ENCODE measurements around the gene FOXO6. TPM values are rescaled to one million over a fixed set of nuclear protein-coding genes. Genes with fewer than 3 reads are reported as not detected.

Gene FOXO6
- total and polyA plus RNA-seq, 2 donors from 2014 or later: 0.47 to 1.0 TPM

DNA sequence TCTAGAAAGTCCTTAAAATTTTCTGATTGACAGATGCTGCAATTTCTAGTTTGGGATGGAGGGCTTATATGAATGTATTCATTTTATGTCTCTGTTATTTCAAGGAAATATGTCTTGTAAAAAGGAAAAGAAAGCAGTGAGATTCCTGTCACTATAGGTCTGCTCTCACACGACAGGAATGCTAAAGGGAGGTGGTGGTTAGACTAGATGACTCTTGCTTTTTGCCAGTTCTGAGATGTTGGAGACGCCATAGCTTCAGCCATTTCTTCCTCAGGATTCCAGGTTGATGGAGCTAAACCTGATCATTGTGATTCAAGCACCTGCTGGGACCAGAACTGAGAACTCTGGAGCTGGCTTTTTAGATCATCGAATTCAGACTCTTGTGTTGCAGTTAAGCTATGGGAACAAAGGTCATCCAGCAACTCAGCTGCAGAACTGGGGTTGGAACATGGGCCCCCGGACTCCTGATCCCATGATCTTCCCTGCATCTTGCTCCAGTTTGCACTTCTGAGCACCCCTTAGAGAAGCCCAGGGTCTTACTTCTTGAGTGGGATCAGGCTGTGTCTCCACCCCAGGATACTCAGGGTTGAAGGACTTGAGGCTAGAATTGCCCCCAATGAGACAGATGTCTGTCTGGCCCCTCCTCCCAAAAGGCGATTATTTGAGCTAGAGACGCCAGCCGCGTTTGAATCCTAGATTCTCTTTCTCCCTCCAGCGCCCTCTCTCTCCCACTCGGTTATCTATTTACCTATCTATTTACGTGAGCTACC lies 46.7 kb upstream of the FOXO6 start:
- no peaks in the 10 kb centered on the region for H3K36me3 ChIP-seq (ENCODE audit: control insufficient read depth in 2 of 3, insufficient read depth in 3 of 3, low read length in 3 of 3)
- H3K27ac ChIP-seq (ENCODE audit: low read depth in 2 of 2, low read length in 2 of 2): no peak overlapping the region
- intact Hi-C loops (cut with DNase I): no loop called here
- TF ChIP-seq, protein P1, sequence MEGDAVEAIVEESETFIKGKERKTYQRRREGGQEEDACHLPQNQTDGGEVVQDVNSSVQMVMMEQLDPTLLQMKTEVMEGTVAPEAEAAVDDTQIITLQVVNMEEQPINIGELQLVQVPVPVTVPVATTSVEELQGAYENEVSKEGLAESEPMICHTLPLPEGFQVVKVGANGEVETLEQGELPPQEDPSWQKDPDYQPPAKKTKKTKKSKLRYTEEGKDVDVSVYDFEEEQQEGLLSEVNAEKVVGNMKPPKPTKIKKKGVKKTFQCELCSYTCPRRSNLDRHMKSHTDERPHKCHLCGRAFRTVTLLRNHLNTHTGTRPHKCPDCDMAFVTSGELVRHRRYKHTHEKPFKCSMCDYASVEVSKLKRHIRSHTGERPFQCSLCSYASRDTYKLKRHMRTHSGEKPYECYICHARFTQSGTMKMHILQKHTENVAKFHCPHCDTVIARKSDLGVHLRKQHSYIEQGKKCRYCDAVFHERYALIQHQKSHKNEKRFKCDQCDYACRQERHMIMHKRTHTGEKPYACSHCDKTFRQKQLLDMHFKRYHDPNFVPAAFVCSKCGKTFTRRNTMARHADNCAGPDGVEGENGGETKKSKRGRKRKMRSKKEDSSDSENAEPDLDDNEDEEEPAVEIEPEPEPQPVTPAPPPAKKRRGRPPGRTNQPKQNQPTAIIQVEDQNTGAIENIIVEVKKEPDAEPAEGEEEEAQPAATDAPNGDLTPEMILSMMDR (IDR thresholded peaks at IDR 0.05; ENCODE audit: borderline replicate concordance, extremely low read depth, insufficient read depth): no peak
- no peak overlapping the region for H3K4me3 ChIP-seq (ENCODE audit: low read length in 3 of 3)
- H3K9ac ChIP-seq (ENCODE audit: low read length in 3 of 3): no peak overlapping the region
- FAIRE-seq (no peak), DNase-seq (no peak)
- no peaks in the 10 kb centered on the region for H3K4me1 ChIP-seq (ENCODE audit: control insufficient read depth in 2 of 3, insufficient read depth in 2 of 3, low read depth in 1 of 3, low read length in 3 of 3)
- no peaks in the 10 kb centered on the region for H3K9me3 ChIP-seq (ENCODE audit: control insufficient read depth in 2 of 3, insufficient read depth in 1 of 3, low read length in 3 of 3)
- no peaks in the 10 kb centered on the region for H3K27me3 ChIP-seq (ENCODE audit: control insufficient read depth, insufficient read depth, low read length)

DNA sequence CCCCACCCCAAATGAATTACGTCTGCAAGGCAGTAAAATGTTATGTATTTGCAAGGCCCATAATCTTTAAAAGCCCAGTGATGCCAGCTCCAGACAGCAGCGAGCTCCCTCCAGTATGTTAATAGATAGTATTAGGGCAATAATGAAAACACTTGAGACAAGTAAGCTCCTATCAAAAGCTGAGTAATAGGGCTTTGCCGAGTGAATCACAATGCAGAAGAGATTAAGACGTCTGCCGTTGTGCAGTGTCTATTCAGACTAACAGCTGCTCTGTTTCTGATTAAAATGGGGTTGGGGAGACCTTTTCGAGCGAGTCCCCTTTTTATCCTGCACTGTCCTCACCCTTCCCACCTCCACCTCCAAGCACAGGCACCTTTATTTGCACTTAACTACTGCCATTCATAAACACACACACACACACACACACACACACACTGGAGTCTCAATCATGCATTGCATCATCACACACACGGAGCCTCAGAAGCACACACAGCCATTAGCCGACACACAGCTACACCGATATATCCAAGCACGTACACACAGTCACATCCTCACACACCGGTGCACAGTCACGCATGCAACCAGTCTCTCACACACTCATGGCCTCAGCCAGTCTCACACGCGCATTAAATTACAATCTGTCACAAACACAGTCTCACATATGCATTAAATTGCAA lies 46.0 kb upstream of the FOXO6 start:
- no peak for DNase-seq
- Histone ChIP-seq H3K9me3 (ENCODE audit: control insufficient read depth in 2 of 3, insufficient read depth in 1 of 3, low read length in 3 of 3) (no peaks in the 10 kb centered on the region), H3K9ac (ENCODE audit: low read length in 3 of 3) (no peak overlapping the region), H3K27ac (ENCODE audit: low read depth in 2 of 2, low read length in 2 of 2) (no peak overlapping the region), H3K4me1 (ENCODE audit: control insufficient read depth in 2 of 3, insufficient read depth in 2 of 3, low read depth in 1 of 3, low read length in 3 of 3) (no peaks in the 10 kb centered on the region), H3K4me3 (ENCODE audit: low read length in 3 of 3) (no peak overlapping the region), H3K27me3 (ENCODE audit: control insufficient read depth, insufficient read depth, low read length) (no peaks in the 10 kb centered on the region), H3K36me3 (ENCODE audit: control insufficient read depth in 2 of 3, insufficient read depth in 3 of 3, low read length in 3 of 3) (no peaks in the 10 kb centered on the region)
- TF ChIP-seq, protein P1 (IDR thresholded peaks at IDR 0.05; ENCODE audit: borderline replicate concordance, extremely low read depth, insufficient read depth): no peak
- FAIRE-seq: no peak
- intact Hi-C loops (cut with DNase I): no loop called here

GRCh38 chr1:41315871-41316270 lies 45.4 kb upstream of the FOXO6 start:
- Histone ChIP-seq H3K4me3 (ENCODE audit: low read length in 3 of 3) (no peak overlapping the region), H3K4me1 (ENCODE audit: control insufficient read depth in 2 of 3, insufficient read depth in 2 of 3, low read depth in 1 of 3, low read length in 3 of 3) (no peaks in the 10 kb centered on the region), H3K9ac (ENCODE audit: low read length in 3 of 3) (no peak overlapping the region), H3K27me3 (ENCODE audit: control insufficient read depth, insufficient read depth, low read length) (no peaks in the 10 kb centered on the region), H3K9me3 (ENCODE audit: control insufficient read depth in 2 of 3, insufficient read depth in 1 of 3, low read length in 3 of 3) (no peaks in the 10 kb centered on the region), H3K36me3 (ENCODE audit: control insufficient read depth in 2 of 3, insufficient read depth in 3 of 3, low read length in 3 of 3) (no peaks in the 10 kb centered on the region), H3K27ac (ENCODE audit: low read depth in 2 of 2, low read length in 2 of 2) (no peak overlapping the region)
- intact Hi-C loops (cut with DNase I): no loop called here
- TF ChIP-seq, protein P1 (IDR thresholded peaks at IDR 0.05; ENCODE audit: borderline replicate concordance, extremely low read depth, insufficient read depth): no peak
- DNase-seq (no peak), FAIRE-seq (no peak)

Data from kidney (tissue), 14 donors.